HFFc6 (cell line): Measurements from ENCODE around the gene NOS1AP. TPM values are rescaled to one million over a fixed set of nuclear protein-coding genes. Genes with fewer than 3 reads are reported as not detected.

Experiments
- DNase-seq: peaks from one replicate; pipeline ENCODE4 v3.0.0-alpha.2; 2018
- H3K27ac Mint-ChIP-seq: 2 replicates; pipeline ENCODE4 v1.8.0; 2020; ENCODE audit warnings: mild to moderate bottlenecking, mixed read lengths
- H3K27me3 Mint-ChIP-seq: 2 replicates; pipeline ENCODE4 v1.8.0; 2021; ENCODE audit warnings: mild to moderate bottlenecking, moderate library complexity, mixed read lengths; ENCODE audit not compliant: insufficient read depth
- H3K36me3 Mint-ChIP-seq: 2 replicates; pipeline ENCODE4 v1.8.0; 2021; ENCODE audit warnings: low read depth, mixed read lengths
- H3K4me1 Mint-ChIP-seq: 2 replicates; pipeline ENCODE4 v1.8.0; 2020; ENCODE audit warnings: low read depth, mixed read lengths
- H3K4me3 Mint-ChIP-seq: 2 replicates; pipeline ENCODE4 v1.8.0; 2020; ENCODE audit warnings: mild to moderate bottlenecking, moderate library complexity, mixed read lengths
- H3K9me3 Mint-ChIP-seq: 2 replicates; pipeline ENCODE4 v1.8.0; 2020; ENCODE audit warnings: mild to moderate bottlenecking, mixed read lengths
- CTCF ChIP-seq: fragments of 200-600 bp; sonication (generic); IDR thresholded peaks from 2 replicates; pipeline ENCODE4 v1.5.0; 2021; ENCODE audit warnings: antibody characterized with exemption, mild to moderate bottlenecking
- total RNA-seq, 6 experiments: library from RNA; stranded (reverse); fragmentation: NEBNext Ultra II Directional; extraction: Animal tissue kit (Norgen Biotek cat#: 25700); gene quantifications; 2 replicates in 1 of 6; 3 replicates in 5 of 6; pipeline ENCODE4 v1.2.3, GENCODE V29; 2021

NOS1AP gene
- total RNA-seq, 6 experiments from 2014 or later, result 0.11 to 0.62 (median 0.29) TPM

- no peaks in the 10 kb centered on the region for H3K4me1 Mint-ChIP-seq
- H3K4me3 Mint-ChIP-seq, result no peak overlapping the region
- H3K36me3 Mint-ChIP-seq, result no peaks in the 10 kb centered on the region
- no peak for DNase-seq
- TF ChIP-seq CTCF, result no peak
- no peak overlapping the region for H3K27ac Mint-ChIP-seq
- no peaks in the 10 kb centered on the region for H3K9me3 Mint-ChIP-seq
- peaks cover 8% of the 10 kb centered on the region for H3K27me3 Mint-ChIP-seq
These were observed 150.0 kb downstream of the NOS1AP start for GRCh38 chr1:162219461-162219860.

GRCh38 chr1:162220009-162220539 is 150.6 kb downstream of the NOS1AP start:
- H3K27ac Mint-ChIP-seq, result no peak overlapping the region
- no peak for DNase-seq
- no peaks in the 10 kb centered on the region for H3K9me3 Mint-ChIP-seq
- no peak overlapping the region for H3K4me3 Mint-ChIP-seq
- no peak for TF ChIP-seq CTCF
- no peaks in the 10 kb centered on the region for H3K4me1 Mint-ChIP-seq
- no peaks in the 10 kb centered on the region for H3K36me3 Mint-ChIP-seq
- peaks cover 11% of the 10 kb centered on the region for H3K27me3 Mint-ChIP-seq

GRCh38 chr1:162222014-162222413 is 152.5 kb downstream of the NOS1AP start:
- no peak for DNase-seq
- Mint-ChIP-seq H3K4me3 (no peak overlapping the region), H3K27ac (no peak overlapping the region), H3K27me3 (peaks cover 9% of the 10 kb centered on the region), H3K4me1 (no peaks in the 10 kb centered on the region), H3K9me3 (no peaks in the 10 kb centered on the region), H3K36me3 (no peaks in the 10 kb centered on the region)
- no peak for TF ChIP-seq CTCF

- no peak for TF ChIP-seq CTCF
- no peak for DNase-seq
- no peaks in the 10 kb centered on the region for H3K9me3 Mint-ChIP-seq
- H3K36me3 Mint-ChIP-seq, result no peaks in the 10 kb centered on the region
- peaks cover 9% of the 10 kb centered on the region for H3K27me3 Mint-ChIP-seq
- H3K27ac Mint-ChIP-seq, result no peak overlapping the region
- H3K4me3 Mint-ChIP-seq, result no peak overlapping the region
- no peaks in the 10 kb centered on the region for H3K4me1 Mint-ChIP-seq
These were observed 153.2 kb downstream of the NOS1AP start for GRCh38 chr1:162222730-162223129.

- H3K27me3 Mint-ChIP-seq, result peaks cover 15% of the 10 kb centered on the region
- no peak for DNase-seq
- no peak for TF ChIP-seq CTCF
- no peak overlapping the region for H3K4me3 Mint-ChIP-seq
- H3K27ac Mint-ChIP-seq, result no peak overlapping the region
- H3K36me3 Mint-ChIP-seq, result no peaks in the 10 kb centered on the region
- no peaks in the 10 kb centered on the region for H3K4me1 Mint-ChIP-seq
- no peaks in the 10 kb centered on the region for H3K9me3 Mint-ChIP-seq
These were observed 154.0 kb downstream of the NOS1AP start for GRCh38 chr1:162223488-162223887.

- H3K9me3 Mint-ChIP-seq, result no peaks in the 10 kb centered on the region
- peaks cover 17% of the 10 kb centered on the region for H3K27me3 Mint-ChIP-seq
These were observed 154.8 kb downstream of the NOS1AP start for GRCh38 chr1:162224267-162224666.

More at GRCh38 chr1:162224267-162224666, 154.8 kb downstream of the NOS1AP start:
- H3K4me3 Mint-ChIP-seq, result no peak overlapping the region
- no peaks in the 10 kb centered on the region for H3K4me1 Mint-ChIP-seq
- no peaks in the 10 kb centered on the region for H3K36me3 Mint-ChIP-seq
- no peak for TF ChIP-seq CTCF
- no peak for DNase-seq
- no peak overlapping the region for H3K27ac Mint-ChIP-seq
